ENCODE data around the gene ZBED4.

The ZBED4 gene

DNA sequence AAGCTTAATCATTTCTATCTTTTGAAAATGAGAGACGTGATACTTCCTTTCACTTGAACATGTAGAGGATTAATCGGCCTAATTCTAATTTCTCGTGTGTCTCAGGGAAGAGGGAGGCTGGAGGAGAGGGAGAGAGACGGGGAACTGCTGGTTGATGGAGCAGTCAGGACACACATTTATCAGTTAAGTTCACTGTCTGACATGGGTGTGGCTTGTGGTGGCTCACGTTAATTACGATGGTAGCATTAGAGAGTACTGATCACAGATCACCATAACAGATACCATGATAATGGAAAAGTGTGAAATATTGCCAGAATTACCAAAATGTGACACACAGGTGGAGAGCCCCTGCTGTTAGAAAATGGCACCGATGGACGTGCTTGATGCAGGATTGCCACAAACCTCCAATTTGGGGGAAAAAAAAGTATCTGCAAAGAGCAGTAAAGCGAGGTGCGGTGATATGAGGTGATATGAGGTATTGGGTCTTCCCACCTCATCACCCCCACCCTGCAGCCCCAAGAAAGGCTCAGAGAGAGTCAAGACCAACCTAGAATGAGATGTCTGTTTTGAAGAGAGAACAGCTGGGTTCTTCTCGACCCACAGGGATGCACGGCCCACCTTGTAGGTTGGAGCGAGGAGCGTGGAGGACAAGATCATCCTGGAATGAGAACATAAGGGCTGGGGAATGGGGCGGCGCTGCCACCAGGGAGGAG lies 19.7 kb downstream of the ZBED4 start:
- ChIA-PET CTCF (no interaction called here), POLR2A (interaction anchor here (1.0 kb wide), 1 partner anchor 21 kb away, joined by 3 read pairs; no protein-coding TSS in a partner anchor)
- H3K4me3 ChIP-seq (ENCODE audit: low read depth, low read length), result no peak overlapping the region
- no peak for DNase-seq (ENCODE audit: low read depth, low spot score)
- TF ChIP-seq, protein P1, sequence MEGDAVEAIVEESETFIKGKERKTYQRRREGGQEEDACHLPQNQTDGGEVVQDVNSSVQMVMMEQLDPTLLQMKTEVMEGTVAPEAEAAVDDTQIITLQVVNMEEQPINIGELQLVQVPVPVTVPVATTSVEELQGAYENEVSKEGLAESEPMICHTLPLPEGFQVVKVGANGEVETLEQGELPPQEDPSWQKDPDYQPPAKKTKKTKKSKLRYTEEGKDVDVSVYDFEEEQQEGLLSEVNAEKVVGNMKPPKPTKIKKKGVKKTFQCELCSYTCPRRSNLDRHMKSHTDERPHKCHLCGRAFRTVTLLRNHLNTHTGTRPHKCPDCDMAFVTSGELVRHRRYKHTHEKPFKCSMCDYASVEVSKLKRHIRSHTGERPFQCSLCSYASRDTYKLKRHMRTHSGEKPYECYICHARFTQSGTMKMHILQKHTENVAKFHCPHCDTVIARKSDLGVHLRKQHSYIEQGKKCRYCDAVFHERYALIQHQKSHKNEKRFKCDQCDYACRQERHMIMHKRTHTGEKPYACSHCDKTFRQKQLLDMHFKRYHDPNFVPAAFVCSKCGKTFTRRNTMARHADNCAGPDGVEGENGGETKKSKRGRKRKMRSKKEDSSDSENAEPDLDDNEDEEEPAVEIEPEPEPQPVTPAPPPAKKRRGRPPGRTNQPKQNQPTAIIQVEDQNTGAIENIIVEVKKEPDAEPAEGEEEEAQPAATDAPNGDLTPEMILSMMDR (IDR thresholded peaks at IDR 0.05; ENCODE audit: insufficient read depth, low read length, missing control alignments), result no peak

DNA sequence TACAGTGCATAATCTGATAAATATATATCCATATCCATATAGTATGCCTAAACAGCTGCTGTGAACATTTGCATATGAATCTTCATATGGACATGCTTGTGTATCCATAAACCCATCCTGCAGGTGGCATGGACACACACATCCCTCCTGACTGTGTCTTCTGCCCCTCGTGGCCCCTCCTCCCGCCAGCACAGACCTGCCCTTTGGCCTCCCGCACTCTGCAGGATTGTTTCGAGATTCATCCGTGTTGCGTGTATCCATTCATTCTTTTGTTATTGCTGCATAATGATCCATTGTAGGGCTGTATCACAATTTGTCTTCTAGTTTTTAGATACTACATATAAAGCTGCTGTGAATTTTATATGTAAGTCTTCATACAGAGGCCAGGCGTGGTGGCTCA lies 24.0 kb downstream of the ZBED4 start:
- CTCF ChIA-PET, result interaction anchor here (1.3 kb wide), 1 partner anchor 9 kb away, joined by 4 read pairs; no protein-coding TSS in a partner anchor
- TF ChIP-seq, protein P1 (IDR thresholded peaks at IDR 0.05; ENCODE audit: insufficient read depth, low read length, missing control alignments), result no peak
- H3K4me3 ChIP-seq (ENCODE audit: low read depth, low read length), result no peak overlapping the region
- DNase-seq (ENCODE audit: low read depth, low spot score), result no peak
- POLR2A ChIA-PET, result no interaction called here

DNA sequence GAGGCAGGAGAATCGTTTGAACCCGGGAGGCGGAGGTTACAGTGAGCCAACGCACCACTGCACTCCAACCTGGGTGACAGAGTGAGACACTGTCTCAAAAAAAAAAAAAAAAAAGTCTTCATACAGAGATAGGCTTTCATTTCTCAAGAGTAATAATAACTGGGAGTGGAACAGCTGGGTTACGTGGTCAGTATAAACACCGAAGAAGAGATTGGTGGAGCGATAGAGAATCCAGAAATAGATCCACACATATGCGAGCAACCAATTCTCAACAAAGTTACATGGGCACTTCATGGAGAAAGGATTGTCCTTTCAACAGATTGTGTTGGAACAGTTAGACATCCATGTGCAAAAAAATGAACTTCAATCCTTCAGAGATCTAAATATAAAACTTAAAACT lies 24.6 kb downstream of the ZBED4 start:
- no peak for DNase-seq (ENCODE audit: low read depth, low spot score)

DNA sequence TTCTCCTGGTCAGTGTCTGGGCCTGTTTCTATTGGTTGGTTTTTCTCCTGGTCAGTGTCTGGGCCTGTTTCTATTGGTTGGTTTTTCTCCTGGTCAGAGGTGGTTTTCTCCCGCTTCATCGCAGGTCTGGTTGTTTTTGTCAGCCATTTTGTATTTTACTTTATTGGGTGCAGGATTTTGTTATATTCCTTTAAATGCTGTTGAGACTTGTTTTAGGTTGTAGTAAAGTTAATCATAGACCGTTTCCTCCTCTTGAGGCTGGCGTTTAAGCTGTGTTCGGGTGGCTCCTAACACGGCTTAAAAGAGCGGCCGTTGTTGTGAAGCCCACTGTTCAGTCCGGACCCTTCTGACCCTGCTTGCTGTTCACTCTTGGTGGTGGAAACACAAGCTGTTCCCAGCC lies 26.2 kb downstream of the ZBED4 start:
- no peak overlapping the region for H3K4me3 ChIP-seq (ENCODE audit: low read depth, low read length)
- CTCF ChIA-PET, result interaction anchor here (1.1 kb wide), 1 partner anchor 9 kb away, joined by 3 read pairs; no protein-coding TSS in a partner anchor
- POLR2A ChIA-PET, result no interaction called here
- DNase-seq (ENCODE audit: low read depth, low spot score), result no peak
- TF ChIP-seq, protein P1 (IDR thresholded peaks at IDR 0.05; ENCODE audit: insufficient read depth, low read length, missing control alignments), result no peak

More for the DNA sequence above, 24.6 kb downstream of the ZBED4 start:
- ChIA-PET POLR2A (no interaction called here), CTCF (no interaction called here)
- TF ChIP-seq, protein P1 (IDR thresholded peaks at IDR 0.05; ENCODE audit: insufficient read depth, low read length, missing control alignments), result no peak
- H3K4me3 ChIP-seq (ENCODE audit: low read depth, low read length), result no peak overlapping the region

DNA sequence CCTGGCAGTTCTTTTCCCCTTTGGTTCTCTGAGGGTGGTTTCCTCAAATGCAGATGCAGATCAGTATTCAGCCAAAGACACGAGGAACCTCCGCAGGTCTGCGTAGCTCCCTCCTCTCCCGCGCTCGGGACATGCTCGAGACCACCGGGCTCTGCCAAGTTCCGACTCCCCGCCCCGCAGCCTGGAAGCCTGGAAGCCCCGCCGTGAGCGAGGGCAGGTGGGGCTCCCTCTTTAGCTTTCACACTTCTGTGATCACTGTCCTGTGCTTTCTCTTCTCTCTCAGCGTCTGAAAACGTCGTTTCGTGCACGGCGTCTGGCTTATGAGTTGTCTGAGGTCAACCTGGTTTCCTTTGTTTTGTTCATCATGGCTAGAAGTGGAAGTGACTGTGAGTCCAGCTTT lies 26.6 kb downstream of the ZBED4 start:
- POLR2A ChIA-PET, result no interaction called here

DNA sequence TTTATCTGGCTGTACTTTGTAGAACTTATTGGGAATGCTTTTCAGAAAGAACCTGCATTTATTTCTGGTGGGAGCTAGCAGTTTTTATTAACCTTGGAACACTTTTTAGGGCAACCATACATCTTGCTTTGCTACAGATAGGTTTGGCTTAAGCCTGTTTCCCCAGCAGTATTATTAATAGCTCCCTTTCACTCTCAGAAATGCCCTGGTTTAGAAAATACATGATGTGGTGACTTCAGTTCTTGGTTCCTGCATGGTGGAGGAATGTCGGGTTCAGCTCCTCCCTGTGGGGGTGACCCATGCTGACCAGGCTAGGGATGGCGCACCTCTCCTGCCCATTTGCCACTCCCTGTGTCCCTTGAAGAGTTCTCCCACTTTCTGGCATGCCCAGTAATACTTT lies 28.2 kb downstream of the ZBED4 start:
- CTCF ChIA-PET, result interaction anchor here (1.8 kb wide), 1 partner anchor 11 kb away, joined by 5 read pairs; no protein-coding TSS in a partner anchor
- H3K4me3 ChIP-seq (ENCODE audit: low read depth, low read length), result no peak overlapping the region

More for the DNA sequence above, 26.6 kb downstream of the ZBED4 start:
- no peak for DNase-seq (ENCODE audit: low read depth, low spot score)
- TF ChIP-seq, protein P1 (IDR thresholded peaks at IDR 0.05; ENCODE audit: insufficient read depth, low read length, missing control alignments), result no peak
- CTCF ChIA-PET, result interaction anchor here (1.1 to 1.8 kb wide), 2 partner anchors 9 kb away, joined by 3 to 5 read pairs; no protein-coding TSS in a partner anchor
- no peak overlapping the region for H3K4me3 ChIP-seq (ENCODE audit: low read depth, low read length)

More for the DNA sequence above, 28.2 kb downstream of the ZBED4 start:
- POLR2A ChIA-PET, result no interaction called here
- no peak for DNase-seq (ENCODE audit: low read depth, low spot score)
- TF ChIP-seq, protein P1 (IDR thresholded peaks at IDR 0.05; ENCODE audit: insufficient read depth, low read length, missing control alignments), result no peak
